ENCODE measurements around the gene MAPRE2.

DNA sequence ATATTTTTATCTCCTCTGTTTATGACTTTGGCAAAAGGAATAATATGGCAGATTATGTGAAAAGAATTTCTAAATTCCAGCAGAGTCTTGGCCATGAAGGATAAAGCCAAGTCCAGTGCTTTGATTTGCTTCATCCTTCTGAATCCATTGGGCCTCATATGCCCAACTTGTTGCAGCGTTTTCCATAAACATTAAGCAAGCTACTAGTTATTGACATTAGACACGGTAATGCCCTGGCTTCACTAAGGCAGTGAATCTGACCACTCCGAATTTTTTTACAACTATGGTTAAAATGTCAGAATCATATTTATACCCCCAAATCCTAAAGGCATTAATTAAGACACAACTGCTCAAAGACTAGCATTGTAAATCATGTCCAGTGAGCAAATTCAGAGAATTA lies 79.8 kb downstream of the MAPRE2 start:
- TF ChIP-seq POLR2A (IDR thresholded peaks at IDR 0.05): no peak
- TF ChIP-seq, protein P1, sequence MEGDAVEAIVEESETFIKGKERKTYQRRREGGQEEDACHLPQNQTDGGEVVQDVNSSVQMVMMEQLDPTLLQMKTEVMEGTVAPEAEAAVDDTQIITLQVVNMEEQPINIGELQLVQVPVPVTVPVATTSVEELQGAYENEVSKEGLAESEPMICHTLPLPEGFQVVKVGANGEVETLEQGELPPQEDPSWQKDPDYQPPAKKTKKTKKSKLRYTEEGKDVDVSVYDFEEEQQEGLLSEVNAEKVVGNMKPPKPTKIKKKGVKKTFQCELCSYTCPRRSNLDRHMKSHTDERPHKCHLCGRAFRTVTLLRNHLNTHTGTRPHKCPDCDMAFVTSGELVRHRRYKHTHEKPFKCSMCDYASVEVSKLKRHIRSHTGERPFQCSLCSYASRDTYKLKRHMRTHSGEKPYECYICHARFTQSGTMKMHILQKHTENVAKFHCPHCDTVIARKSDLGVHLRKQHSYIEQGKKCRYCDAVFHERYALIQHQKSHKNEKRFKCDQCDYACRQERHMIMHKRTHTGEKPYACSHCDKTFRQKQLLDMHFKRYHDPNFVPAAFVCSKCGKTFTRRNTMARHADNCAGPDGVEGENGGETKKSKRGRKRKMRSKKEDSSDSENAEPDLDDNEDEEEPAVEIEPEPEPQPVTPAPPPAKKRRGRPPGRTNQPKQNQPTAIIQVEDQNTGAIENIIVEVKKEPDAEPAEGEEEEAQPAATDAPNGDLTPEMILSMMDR (IDR thresholded peaks at IDR 0.05): no peak
